Endothelial cell of umbilical vein (primary cell): ENCODE results near the gene CYP3A5. TPM values are rescaled to one million over a fixed set of nuclear protein-coding genes. Genes with fewer than 3 reads are reported as not detected.

Experiments used
- BruUV-seq: library from RNA; stranded (reverse); fragments of 400-500 nt; replicated peaks from 2 replicates; lab custom pipeline; 2021; lab: Mats Ljungman, UMichigan
- CTCF ChIA-PET: fragments of 300-600, 350-600 bp; sonication (Branson Sonifier 250); formaldehyde crosslinking; loops from one replicate; lab custom pipeline; 2021; ENCODE audit warnings: antibody characterized with exemption, inconsistent platforms; lab: Charles Lee
- POLR2A ChIA-PET: fragments of 300-600, 350-600 bp; sonication (Branson Sonifier 250); formaldehyde crosslinking; loops from one replicate; lab custom pipeline; 2021; ENCODE audit warnings: antibody characterized with exemption, inconsistent platforms; lab: Charles Lee
- DNase-seq: peaks from one replicate; pipeline ENCODE4 v3.0.0-alpha.2; 2011; ENCODE audit warnings: low read depth, low spot score
- FAIRE-seq: peaks from 2 replicates; lab custom pipeline; 2011; peaks lifted over from hg19 to GRCh38; lab: Jason Lieb, UNC
- H2AFZ ChIP-seq: 2 replicates; pipeline ENCODE4 v1.6.0; 2012; ENCODE audit warnings: low read depth, low read length, control low read depth, inconsistent platforms
- H3K27ac ChIP-seq: 2 replicates; pipeline ENCODE4 v1.5.1; 2011; ENCODE audit warnings: low read depth, mild to moderate bottlenecking, control low read depth, low read length, moderate library complexity; ENCODE audit not compliant: insufficient read depth
- H3K27me3 ChIP-seq, 2 experiments: 2 replicates each; pipeline versions ENCODE4 v1.6.0 to v1.6.1; 2011; ENCODE audit warnings: low read length in 2 of 2, mixed read lengths in 1 of 2; ENCODE audit not compliant: control insufficient read depth in 2 of 2, insufficient read depth in 2 of 2
- H3K36me3 ChIP-seq, 2 experiments: 2 replicates in 1 of 2; 3 replicates in 1 of 2; pipeline ENCODE4 v1.5.1; 2011; ENCODE audit warnings: low read length in 2 of 2, mild to moderate bottlenecking in 1 of 2, moderate library complexity in 1 of 2; ENCODE audit not compliant: control insufficient read depth in 2 of 2, insufficient read depth in 2 of 2; ENCODE audit errors: extremely low read depth in 1 of 2
- H3K4me1 ChIP-seq: 3 replicates; pipeline ENCODE4 v1.5.1; 2011; ENCODE audit warnings: mild to moderate bottlenecking, low read length; ENCODE audit not compliant: control insufficient read depth, insufficient read depth; ENCODE audit errors: extremely low read depth
- H3K4me2 ChIP-seq: 2 replicates; pipeline ENCODE4 v1.6.1; 2011; ENCODE audit warnings: low read length, control low read depth, mixed read lengths; ENCODE audit not compliant: insufficient read depth
- H3K4me3 ChIP-seq, 3 experiments: fragments of 200-600 bp in 1 of 3; sonication (generic), shearing (Covaris generic) in 1 of 3; replicated peaks in 1 of 3; 2 replicates each; pipeline ENCODE4 v1.5.1; 2011 to 2016; ENCODE audit warnings: control low read depth in 3 of 3, low read length in 3 of 3, mild to moderate bottlenecking in 2 of 3, inconsistent platforms in 1 of 3, low read depth in 1 of 3, moderate library complexity in 1 of 3; ENCODE audit not compliant: insufficient read depth in 1 of 3
- H3K79me2 ChIP-seq: 2 replicates; pipeline ENCODE4 v1.6.0; 2012; ENCODE audit warnings: low read length, inconsistent platforms; ENCODE audit not compliant: control insufficient read depth, insufficient read depth
- H3K9ac ChIP-seq: replicated peaks from 2 replicates; pipeline ENCODE3; 2011; ENCODE audit warnings: low read length, control low read depth; ENCODE audit not compliant: insufficient read depth; ENCODE audit errors: extremely low read depth
- H3K9me1 ChIP-seq: replicated peaks from 3 replicates; pipeline ENCODE4 v1.6.0; 2011; ENCODE audit warnings: mild to moderate bottlenecking, low read length; ENCODE audit not compliant: control insufficient read depth, insufficient read depth; ENCODE audit errors: extremely low read depth
- H3K9me3 ChIP-seq: replicated peaks from 2 replicates; pipeline ENCODE4 v1.5.1; 2012; ENCODE audit warnings: low read length, inconsistent platforms; ENCODE audit not compliant: control insufficient read depth, insufficient read depth
- H4K20me1 ChIP-seq: replicated peaks from 2 replicates; pipeline ENCODE3; 2011; ENCODE audit warnings: mild to moderate bottlenecking, low read length; ENCODE audit not compliant: control insufficient read depth, insufficient read depth; ENCODE audit errors: extremely low read depth
- CTCF ChIP-seq, 2 donors: IDR thresholded peaks; 1 replicate in 1 of 2; 2 replicates in 1 of 2; pipeline ENCODE4 v1.5.1; 2011; ENCODE audit warnings: low read length in 2 of 2, mild to moderate bottlenecking in 2 of 2, moderate library complexity in 2 of 2, control low read depth in 1 of 2, inconsistent platforms in 1 of 2, low read depth in 1 of 2; ENCODE audit not compliant: insufficient read depth in 1 of 2; ENCODE audit errors: extremely low read depth in 1 of 2
- EZH2 ChIP-seq: IDR thresholded peaks from 2 replicates; pipeline ENCODE4 v1.6.1; 2012; ENCODE audit warnings: borderline replicate concordance, low read depth, mild to moderate bottlenecking, moderate library complexity, low read length, inconsistent platforms; ENCODE audit not compliant: severe bottlenecking
- MAX ChIP-seq: IDR thresholded peaks from 2 replicates; pipeline ENCODE4 v1.6.1; 2011; ENCODE audit not compliant: insufficient read depth, insufficient read length
- POLR2A ChIP-seq: IDR thresholded peaks from 2 replicates; pipeline ENCODE4 v1.6.1; 2012; ENCODE audit warnings: low read depth, mild to moderate bottlenecking, control low read depth, low read length
- POLR2AphosphoS5 ChIP-seq: IDR thresholded peaks from 2 replicates; pipeline ENCODE4 v1.6.1; 2012; ENCODE audit warnings: low read depth, mild to moderate bottlenecking, control low read depth, low read length, moderate library complexity; ENCODE audit not compliant: insufficient read depth
- dilution Hi-C: fragments of 300-500 bp; cut with MboI; formaldehyde crosslinking; loops from one replicate; pipeline ENCODE4 v1.15.0; 2019; ENCODE audit warnings: low sequenced_read_pairs; ENCODE audit not compliant: extremely low pct_ligation_motif_present
- intact Hi-C: fragments of 100-400 bp; cut with micrococcal nuclease; formaldehyde crosslinking; loops from one replicate; pipeline ENCODE4 v1.10.0; 2022
- polyA plus RNA-seq, 4 experiments: library from polyadenylated mRNA; depleted of rRNA in 3 of 4; stranded (reverse) in 3 of 4; unstranded in 1 of 4; fragments of >200 nt; gene quantifications; 2 replicates each; pipeline versions ENCODE4 v1.2.1 to v1.2.3, GENCODE V29; 2011 to 2012; ENCODE audit warnings: missing spikeins in 1 of 4
- total RNA-seq: library from RNA; stranded (reverse); gene quantifications from 2 replicates; pipeline ENCODE4 v1.2.3, GENCODE V29; 2021

The CYP3A5 gene
- total and polyA plus RNA-seq, 2 donors (not counting 3 experiments of a cell fraction or from before 2014, with no cell fraction given), result not detected

GRCh38 chr7:99694912-99695304, 15.1 kb upstream of the CYP3A5 start:
- intact Hi-C loops, result no loop called here
- Histone ChIP-seq H3K27ac (no peak overlapping the region), H4K20me1 (no peaks in the 10 kb centered on the region), H3K4me3 (no peak overlapping the region), H2AFZ (no peak overlapping the region), H3K4me1 (peaks cover 3% of the 10 kb centered on the region), H3K9me1 (no peaks in the 10 kb centered on the region), H3K9ac (no peak overlapping the region), H3K36me3 (no peaks in the 10 kb centered on the region), H3K4me2 (no peak overlapping the region), H3K27me3 (peaks cover 7 to 14% of the 10 kb centered on the region in 2 experiments), H3K9me3 (no peaks in the 10 kb centered on the region), H3K79me2 (no peaks in the 10 kb centered on the region)
- ChIA-PET POLR2A (no interaction called here), CTCF (no interaction called here)
- BruUV-seq, result no TSS peak
- TF ChIP-seq CTCF (IDR thresholded peaks at IDR 0.05; ENCODE audit: extremely low read depth in 1 of 2, insufficient read depth in 1 of 2, low read depth in 1 of 2, low read length in 2 of 2) (no peak), POLR2AphosphoS5 (no peak), MAX (no peak), POLR2A (no peak), EZH2 (no peak)
- FAIRE-seq, result no peak
- DNase-seq, result no peak
- dilution Hi-C loops, result no loop called here
